Upper lobe of left lung (tissue), 4 donors: ENCODE results near the gene SECISBP2.

Experiments used
- CTCF ChIP-seq, 6 experiments: fragments of 450-650 bp in 4 of 6; fragments of 200-600 bp in 2 of 6; sonication (generic) in 2 of 6; IDR thresholded peaks; one replicate each; pipeline ENCODE4 v1.5.1; 2016 to 2019; ENCODE audit warnings: antibody characterized with exemption in 6 of 6
- EP300 ChIP-seq, 4 donors: sonication (generic); formaldehyde crosslinking; IDR thresholded peaks; one replicate each; pipeline ENCODE4 v1.5.1; 2017; ENCODE audit warnings: antibody characterized with exemption in 4 of 4, control low read depth in 2 of 4
- POLR2A ChIP-seq, 4 donors: fragments of 450-650 bp; IDR thresholded peaks; one replicate each; pipeline ENCODE4 v1.5.1; 2016 to 2017; ENCODE audit warnings: antibody characterized with exemption in 4 of 4, mild to moderate bottlenecking in 2 of 4
- POLR2AphosphoS5 ChIP-seq, 2 donors: sonication (generic); formaldehyde crosslinking; IDR thresholded peaks; one replicate each; pipeline ENCODE4 v1.5.1; 2017; ENCODE audit warnings: antibody characterized with exemption in 2 of 2

GRCh38 chr9:89353989-89354388 is 35.7 kb downstream of the SECISBP2 start:
- no peak for TF ChIP-seq CTCF (IDR thresholded peaks at IDR 0.05)
- no peak for TF ChIP-seq POLR2A (IDR thresholded peaks at IDR 0.05)
- TF ChIP-seq EP300 (IDR thresholded peaks at IDR 0.05) = no peak
- TF ChIP-seq POLR2AphosphoS5 (IDR thresholded peaks at IDR 0.05) = no peak
